Nephron (organoid): Measurements from ENCODE around the gene GALNT14.

Experiments
- H3K27ac Mint-ChIP-seq, 3 experiments: 2 replicates each; pipeline ENCODE4 v1.8.0; 2020; ENCODE audit warnings: mixed read lengths in 3 of 3, mild to moderate bottlenecking in 2 of 3, moderate library complexity in 1 of 3
- H3K27me3 Mint-ChIP-seq: 2 replicates; pipeline ENCODE4 v1.8.0; 2021; ENCODE audit warnings: low read depth, mild to moderate bottlenecking, moderate library complexity, mixed read lengths
- H3K36me3 Mint-ChIP-seq: 2 replicates; pipeline ENCODE4 v1.8.0; 2020; ENCODE audit warnings: low read depth, mixed read lengths
- H3K4me1 Mint-ChIP-seq: 2 replicates; pipeline ENCODE4 v1.8.0; 2020; ENCODE audit warnings: mixed read lengths
- H3K4me3 Mint-ChIP-seq, 3 experiments: 2 replicates each; pipeline ENCODE4 v1.8.0; 2020; ENCODE audit warnings: mild to moderate bottlenecking in 3 of 3, mixed read lengths in 3 of 3, moderate library complexity in 2 of 3
- H3K9me3 Mint-ChIP-seq: 2 replicates; pipeline ENCODE4 v1.8.0; 2020; ENCODE audit warnings: mixed read lengths
- TF ChIP-seq, protein P1 (sequence below), 3 experiments: fragments of 200-600 bp; sonication (generic); IDR thresholded peaks; one replicate each; pipeline ENCODE4 v1.5.0; 2021; ENCODE audit warnings: antibody characterized with exemption in 3 of 3; ENCODE audit not compliant: unreplicated experiment in 3 of 3

GALNT14 gene

DNA sequence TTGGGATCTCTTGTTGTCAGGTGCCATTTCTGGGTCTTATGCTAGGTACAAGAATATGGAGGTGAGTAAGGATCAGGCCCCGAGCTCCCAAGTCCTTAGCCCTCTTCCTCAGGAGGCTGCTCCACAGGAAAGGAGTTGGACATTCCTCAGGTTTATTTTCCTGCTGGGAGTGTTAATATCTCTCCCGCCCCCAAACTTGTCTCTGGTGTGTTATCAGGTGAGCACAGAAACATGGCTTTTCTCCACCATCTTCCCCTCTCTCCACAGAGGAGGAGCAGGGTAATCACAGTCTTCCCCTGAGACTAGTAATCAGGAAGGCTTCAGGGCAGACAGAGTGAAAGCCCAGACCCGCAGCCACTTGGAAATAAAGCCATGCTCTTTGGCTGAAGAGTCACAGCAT is 257.7 kb downstream of the GALNT14 start:
- Mint-ChIP-seq H3K36me3 (no peaks in the 10 kb centered on the region), H3K9me3 (peaks cover 14% of the 10 kb centered on the region), H3K27ac (no peak overlapping the region), H3K4me3 (no peak overlapping the region), H3K4me1 (no peaks in the 10 kb centered on the region), H3K27me3 (peaks cover 22% of the 10 kb centered on the region)
- TF ChIP-seq, protein P1, sequence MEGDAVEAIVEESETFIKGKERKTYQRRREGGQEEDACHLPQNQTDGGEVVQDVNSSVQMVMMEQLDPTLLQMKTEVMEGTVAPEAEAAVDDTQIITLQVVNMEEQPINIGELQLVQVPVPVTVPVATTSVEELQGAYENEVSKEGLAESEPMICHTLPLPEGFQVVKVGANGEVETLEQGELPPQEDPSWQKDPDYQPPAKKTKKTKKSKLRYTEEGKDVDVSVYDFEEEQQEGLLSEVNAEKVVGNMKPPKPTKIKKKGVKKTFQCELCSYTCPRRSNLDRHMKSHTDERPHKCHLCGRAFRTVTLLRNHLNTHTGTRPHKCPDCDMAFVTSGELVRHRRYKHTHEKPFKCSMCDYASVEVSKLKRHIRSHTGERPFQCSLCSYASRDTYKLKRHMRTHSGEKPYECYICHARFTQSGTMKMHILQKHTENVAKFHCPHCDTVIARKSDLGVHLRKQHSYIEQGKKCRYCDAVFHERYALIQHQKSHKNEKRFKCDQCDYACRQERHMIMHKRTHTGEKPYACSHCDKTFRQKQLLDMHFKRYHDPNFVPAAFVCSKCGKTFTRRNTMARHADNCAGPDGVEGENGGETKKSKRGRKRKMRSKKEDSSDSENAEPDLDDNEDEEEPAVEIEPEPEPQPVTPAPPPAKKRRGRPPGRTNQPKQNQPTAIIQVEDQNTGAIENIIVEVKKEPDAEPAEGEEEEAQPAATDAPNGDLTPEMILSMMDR (IDR thresholded peaks at IDR 0.05; ENCODE audit: unreplicated experiment in 3 of 3): no peak

GRCh38 chr2:30877833-30878232 is 260.4 kb downstream of the GALNT14 start:
- H3K36me3 Mint-ChIP-seq: no peaks in the 10 kb centered on the region
- peaks cover 20% of the 10 kb centered on the region for H3K9me3 Mint-ChIP-seq
- H3K4me3 Mint-ChIP-seq: no peak overlapping the region
- TF ChIP-seq, protein P1 (IDR thresholded peaks at IDR 0.05; ENCODE audit: unreplicated experiment in 3 of 3): no peak
- peaks cover 16% of the 10 kb centered on the region for H3K27me3 Mint-ChIP-seq
- H3K27ac Mint-ChIP-seq: no peak overlapping the region
- no peaks in the 10 kb centered on the region for H3K4me1 Mint-ChIP-seq

- Mint-ChIP-seq H3K36me3 (no peaks in the 10 kb centered on the region), H3K4me1 (no peaks in the 10 kb centered on the region), H3K27me3 (peaks cover 11% of the 10 kb centered on the region), H3K9me3 (peaks cover 15% of the 10 kb centered on the region), H3K4me3 (no peak overlapping the region), H3K27ac (no peak overlapping the region)
- TF ChIP-seq, protein P1 (IDR thresholded peaks at IDR 0.05; ENCODE audit: unreplicated experiment in 3 of 3): no peak
These were observed 265.4 kb downstream of the GALNT14 start for GRCh38 chr2:30872797-30873196.

- Mint-ChIP-seq H3K4me3 (no peak overlapping the region), H3K36me3 (no peaks in the 10 kb centered on the region), H3K9me3 (peaks cover 10% of the 10 kb centered on the region), H3K27ac (peak overlapping the region in 1 of 3 experiments; percentile 11), H3K4me1 (no peaks in the 10 kb centered on the region), H3K27me3 (peaks cover 11% of the 10 kb centered on the region)
- TF ChIP-seq, protein P1 (IDR thresholded peaks at IDR 0.05; ENCODE audit: unreplicated experiment in 3 of 3): no peak
These were observed 266.1 kb downstream of the GALNT14 start for GRCh38 chr2:30871980-30872789.

GRCh38 chr2:30871440-30871839 is 266.8 kb downstream of the GALNT14 start:
- no peak overlapping the region for H3K4me3 Mint-ChIP-seq
- H3K27me3 Mint-ChIP-seq: peaks cover 11% of the 10 kb centered on the region
- H3K9me3 Mint-ChIP-seq: peaks cover 6% of the 10 kb centered on the region
- H3K36me3 Mint-ChIP-seq: no peaks in the 10 kb centered on the region
- TF ChIP-seq, protein P1 (IDR thresholded peaks at IDR 0.05; ENCODE audit: unreplicated experiment in 3 of 3): no peak
- no peaks in the 10 kb centered on the region for H3K4me1 Mint-ChIP-seq
- no peak overlapping the region for H3K27ac Mint-ChIP-seq

GRCh38 chr2:30869988-30870387 is 268.3 kb downstream of the GALNT14 start:
- no peaks in the 10 kb centered on the region for H3K4me1 Mint-ChIP-seq
- no peak overlapping the region for H3K4me3 Mint-ChIP-seq
- no peak overlapping the region for H3K27ac Mint-ChIP-seq
- peaks cover 11% of the 10 kb centered on the region for H3K27me3 Mint-ChIP-seq
- H3K36me3 Mint-ChIP-seq: no peaks in the 10 kb centered on the region
- TF ChIP-seq, protein P1 (IDR thresholded peaks at IDR 0.05; ENCODE audit: unreplicated experiment in 3 of 3): no peak
- peaks cover 3% of the 10 kb centered on the region for H3K9me3 Mint-ChIP-seq
